ENCODE results near the gene EIF2AK3. TPM values are rescaled to one million over a fixed set of nuclear protein-coding genes. Genes with fewer than 3 reads are reported as not detected.

Gene EIF2AK3
- polyA plus RNA-seq, 2 of the 4 experiments (the other 2 are of a cell fraction) = 11.0 to 17.5 TPM

GRCh38 chr2:88615822-88616221, 11.4 kb downstream of the EIF2AK3 start:
- H3K27ac ChIP-seq = no peak overlapping the region
- no peak for FAIRE-seq
- H3K4me2 ChIP-seq = no peak overlapping the region
- ATAC-seq = no peak
- no peaks in the 10 kb centered on the region for H3K9me3 ChIP-seq
- TF ChIP-seq CHD4 (IDR thresholded peaks at IDR 0.05; ENCODE audit: borderline replicate concordance) (no peak), ZFP36 (IDR thresholded peaks at IDR 0.05; ENCODE audit: borderline replicate concordance, partially characterized antibody) (no peak), ESRRA (IDR thresholded peaks at IDR 0.05; ENCODE audit: borderline replicate concordance, low read length) (no peak), E2F6 (IDR thresholded peaks at IDR 0.05; ENCODE audit: borderline replicate concordance, low read depth) (no peak), FOSL2 (IDR thresholded peaks at IDR 0.05) (no peak), FOSL2 (CRISPR knock-in tag; IDR thresholded peaks at IDR 0.05) (no peak), HEYL (CRISPR knock-in tag; IDR thresholded peaks at IDR 0.05) (no peak), HDAC2 (IDR thresholded peaks at IDR 0.05) (no peak), CTCF (IDR thresholded peaks at IDR 0.05) (no peak), TP53 (CRISPR knock-in tag; IDR thresholded peaks at IDR 0.05) (no peak), RARB (CRISPR knock-in tag; IDR thresholded peaks at IDR 0.05) (no peak), NFE2L2 (conservative IDR thresholded peaks at IDR 0.05; ENCODE audit: low read length) (no peak), RNF2 (IDR thresholded peaks at IDR 0.05; ENCODE audit: borderline replicate concordance, low read depth) (no peak), BHLHE40 (IDR thresholded peaks at IDR 0.05; ENCODE audit: low read depth, low read length) (no peak), ELK1 (IDR thresholded peaks at IDR 0.05; ENCODE audit: low read depth, low read length) (no peak), EHF (CRISPR knock-in tag; IDR thresholded peaks at IDR 0.05) (no peak), FOSB (CRISPR knock-in tag; IDR thresholded peaks at IDR 0.05) (no peak), MAFK (IDR thresholded peaks at IDR 0.05; ENCODE audit: partially characterized antibody) (no peak), RCOR1 (IDR thresholded peaks at IDR 0.05; ENCODE audit: low read depth, low read length) (no peak)
- TF ChIP-seq, protein P1, sequence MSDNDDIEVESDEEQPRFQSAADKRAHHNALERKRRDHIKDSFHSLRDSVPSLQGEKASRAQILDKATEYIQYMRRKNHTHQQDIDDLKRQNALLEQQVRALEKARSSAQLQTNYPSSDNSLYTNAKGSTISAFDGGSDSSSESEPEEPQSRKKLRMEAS (IDR thresholded peaks at IDR 0.05) = no peak
- ChIA-PET POLR2A (no interaction called here), CTCF (interaction anchor here (3.3 kb wide), 1 partner anchor 56 kb away, joined by 10 read pairs; no protein-coding TSS in a partner anchor)
- peaks cover 7% of the 10 kb centered on the region; the same call in 1 of the 3 replicates for H3K4me1 ChIP-seq
- no peak overlapping the region for H3K4me3 ChIP-seq
- 86% methylated on average over 3 of the region's 3 CpGs for WGBS (ENCODE audit: missing lambda C conversion rate)
- DNase-seq (ENCODE audit: low read depth in 1 of 2, low spot score in 1 of 2) = no peak

DNA sequence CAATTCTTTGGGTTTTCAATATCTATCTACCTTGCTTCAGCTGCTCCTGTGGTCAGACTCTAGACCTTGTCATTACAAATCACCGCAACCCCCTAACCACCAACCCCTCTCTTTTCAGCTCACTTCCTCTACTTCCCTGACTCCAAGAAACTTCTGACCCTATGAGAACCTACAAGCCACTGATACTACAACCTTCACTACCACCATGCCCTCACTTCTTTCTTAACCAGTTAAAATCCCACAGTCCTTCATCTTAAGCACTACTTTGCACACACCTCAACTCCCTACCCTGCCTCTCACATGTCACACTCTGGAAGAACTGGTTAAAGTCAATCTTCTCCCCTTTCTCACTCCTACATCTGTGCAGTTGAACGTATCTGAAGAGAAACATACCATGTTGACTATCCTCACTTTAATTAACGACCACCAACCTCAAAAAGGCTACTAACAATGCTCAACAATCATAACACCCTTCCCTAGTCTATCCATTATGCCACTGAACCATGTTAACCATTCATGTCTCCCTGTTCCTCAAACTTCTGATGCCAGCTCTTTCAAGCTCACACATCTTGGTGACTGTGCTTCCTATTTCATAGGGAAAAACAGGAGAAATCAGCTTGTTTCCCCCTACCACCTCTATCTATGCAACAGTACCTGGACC, 12.6 kb downstream of the EIF2AK3 start:
- ATAC-seq (no peak), FAIRE-seq (no peak), DNase-seq (ENCODE audit: low read depth in 1 of 2, low spot score in 1 of 2) (no peak)
- Histone ChIP-seq H3K4me2 (no peak overlapping the region; the same call in 2 of the 3 replicates), H3K4me1 (peaks cover 7% of the 10 kb centered on the region; the same call in 1 of the 3 replicates), H3K9me3 (no peaks in the 10 kb centered on the region), H3K4me3 (no peak overlapping the region), H3K27ac (no peak overlapping the region; a peak in 1 of 6 replicates)
- WGBS (ENCODE audit: missing lambda C conversion rate) = 87% methylated on average over 3 of the region's 3 CpGs
- POLR2A ChIA-PET = no interaction called here
- TF ChIP-seq HOXA7 (CRISPR knock-in tag; IDR thresholded peaks at IDR 0.05) = no peak
- no peak for TF ChIP-seq CBX8 (IDR thresholded peaks at IDR 0.05)
- TF ChIP-seq USF2 (IDR thresholded peaks at IDR 0.05) = no peak
- no peak for TF ChIP-seq JUN (IDR thresholded peaks at IDR 0.05)
- no peak for TF ChIP-seq NFE2L2 (conservative IDR thresholded peaks at IDR 0.05; ENCODE audit: low read length)
- no peak for TF ChIP-seq POLR2AphosphoS2 (conservative IDR thresholded peaks at IDR 0.05; ENCODE audit: low read length)
- no peak for TF ChIP-seq EHMT2 (IDR thresholded peaks at IDR 0.05; ENCODE audit: low read depth)
- TF ChIP-seq ELK1 (IDR thresholded peaks at IDR 0.05; ENCODE audit: low read depth, low read length) = no peak
- no peak for TF ChIP-seq EHF (CRISPR knock-in tag; IDR thresholded peaks at IDR 0.05)
- no peak for TF ChIP-seq ZFP36 (IDR thresholded peaks at IDR 0.05; ENCODE audit: borderline replicate concordance, partially characterized antibody)
- no peak for TF ChIP-seq PBX3 (IDR thresholded peaks at IDR 0.05)
- no peak for TF ChIP-seq HOXB13 (CRISPR knock-in tag; IDR thresholded peaks at IDR 0.05; ENCODE audit: low read depth)
- CTCF ChIA-PET = interaction anchor here (1.1 to 3.3 kb wide), 2 partner anchors 54 to 57 kb away, joined by 3 to 10 read pairs; no protein-coding TSS in a partner anchor

Measured in A549 (cell line).